SU-DHL-6 (cell line): Measurements from ENCODE around the gene BAIAP2L1.

Experiments
- H2AFZ ChIP-seq: fragments of 200-600 bp; sonication (generic); 2 replicates; pipeline ENCODE4 v1.6.1; 2014; ENCODE audit warnings: low read depth, mild to moderate bottlenecking, moderate library complexity, mixed read lengths, antibody characterized with exemption, low read length; ENCODE audit not compliant: severe bottlenecking
- H3F3A ChIP-seq: fragments of 200-600 bp; shearing (Covaris generic); 2 replicates; pipeline ENCODE4 v1.6.0; 2016; ENCODE audit warnings: antibody characterized with exemption, mild to moderate bottlenecking; ENCODE audit not compliant: insufficient read depth
- H3K27ac ChIP-seq: fragments of 200-600 bp; sonication (generic); 2 replicates; pipeline ENCODE4 v1.5.1; 2016; ENCODE audit warnings: low read depth, mild to moderate bottlenecking, low read length, moderate library complexity, mixed read lengths
- H3K27me3 ChIP-seq: fragments of 200-600 bp; sonication (generic), shearing (Covaris generic); 2 replicates; pipeline ENCODE4 v1.6.0; 2014; ENCODE audit warnings: mild to moderate bottlenecking, low read length
- H3K36me3 ChIP-seq: fragments of 200-600 bp; sonication (generic); 2 replicates; pipeline ENCODE4 v1.6.1; 2014; ENCODE audit warnings: mild to moderate bottlenecking, low read length, mixed read lengths
- H3K4me2 ChIP-seq: fragments of 300-600, 200-600 bp; shearing (Covaris generic), sonication (generic); 2 replicates; pipeline ENCODE4 v1.6.0; 2014; ENCODE audit warnings: low read length, low read depth, mild to moderate bottlenecking; ENCODE audit not compliant: poor library complexity, severe bottlenecking
- H3K4me3 ChIP-seq: fragments of 200-600 bp; sonication (generic); 2 replicates; pipeline ENCODE4 v1.5.1; 2014; ENCODE audit warnings: antibody characterized with exemption, low read length, mild to moderate bottlenecking, mixed read lengths; ENCODE audit not compliant: insufficient read depth, poor library complexity, severe bottlenecking
- H3K79me2 ChIP-seq: fragments of 200-600 bp; sonication (generic); 2 replicates; pipeline ENCODE4 v1.6.1; 2014; ENCODE audit warnings: mild to moderate bottlenecking, low read length, moderate library complexity; ENCODE audit not compliant: insufficient read depth
- H3K9ac ChIP-seq: fragments of 200-600 bp; sonication (generic); 2 replicates; pipeline ENCODE4 v1.7.0; 2014; ENCODE audit warnings: mild to moderate bottlenecking, low read length
- H3K9me2 ChIP-seq: fragments of 200-600 bp; sonication (generic); replicated peaks from 2 replicates; pipeline ENCODE4 v1.6.1; 2014; ENCODE audit warnings: low read length; ENCODE audit not compliant: insufficient read depth
- H3K9me3 ChIP-seq: fragments of 200-600 bp; sonication (generic); 2 replicates; pipeline ENCODE4 v1.6.1; 2014; ENCODE audit warnings: low read length, mixed read lengths; ENCODE audit not compliant: insufficient read depth
- H4K20me1 ChIP-seq: fragments of 200-600 bp; sonication (generic); 2 replicates; pipeline ENCODE4 v1.6.1; 2014; ENCODE audit warnings: low read depth, mild to moderate bottlenecking, antibody characterized with exemption, low read length, moderate library complexity, mixed read lengths
- CTCF ChIP-seq: fragments of 200-600 bp; sonication (generic); IDR thresholded peaks from one replicate; pipeline ENCODE4 v1.5.1; 2017; ENCODE audit warnings: antibody characterized with exemption, mild to moderate bottlenecking, low read length, moderate library complexity; ENCODE audit not compliant: insufficient read depth, poor library complexity, severe bottlenecking
- EZH2phosphoT487 ChIP-seq: fragments of 200-600 bp; sonication (generic), shearing (Covaris generic); conservative IDR thresholded peaks from 2 replicates; pipeline ENCODE4 v1.6.1; 2018; ENCODE audit warnings: mild to moderate bottlenecking, antibody characterized with exemption, low read length, moderate library complexity, mixed read lengths

BAIAP2L1 gene

GRCh38 chr7:98280296-98280695 is 120.6 kb downstream of the BAIAP2L1 start:
- peak overlapping the region; percentile 72 for H3K4me3 ChIP-seq
- no peaks in the 10 kb centered on the region for H3F3A ChIP-seq
- H3K4me2 ChIP-seq, result peak overlapping the region; percentile 80
- no peak overlapping the region for H3K27ac ChIP-seq
- no peaks in the 10 kb centered on the region for H3K79me2 ChIP-seq
- H3K9ac ChIP-seq, result peak overlapping the region; percentile 45; the same call in 1 of the 2 replicates
- H4K20me1 ChIP-seq, result no peaks in the 10 kb centered on the region
- no peak for TF ChIP-seq EZH2phosphoT487
- no peak for TF ChIP-seq CTCF
- no peaks in the 10 kb centered on the region for H3K9me3 ChIP-seq
- H3K27me3 ChIP-seq, result no peaks in the 10 kb centered on the region
- H3K9me2 ChIP-seq, result no peaks in the 10 kb centered on the region
- no peaks in the 10 kb centered on the region for H3K36me3 ChIP-seq
- H2AFZ ChIP-seq, result peak overlapping the region; percentile 86

DNA sequence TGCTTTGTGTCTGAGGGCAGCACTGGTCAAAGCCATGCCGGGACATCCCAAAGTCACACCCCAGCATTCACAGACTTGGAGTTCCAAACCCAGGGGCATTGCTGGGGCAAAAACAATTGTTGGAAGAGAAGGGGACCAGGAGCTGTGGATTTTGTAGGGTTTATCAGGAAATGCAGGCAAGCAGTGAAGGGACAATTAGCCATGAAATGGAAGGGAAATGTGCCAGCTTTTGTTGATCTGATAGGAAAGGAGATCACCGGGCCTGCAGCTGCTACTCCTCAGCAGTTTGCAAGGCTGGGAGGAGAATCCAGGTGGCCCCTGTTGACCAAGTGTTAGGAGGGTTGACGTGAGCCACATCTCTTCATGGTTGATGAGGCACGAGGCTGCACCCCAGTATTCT is 122.0 kb downstream of the BAIAP2L1 start:
- H3F3A ChIP-seq, result no peaks in the 10 kb centered on the region

DNA sequence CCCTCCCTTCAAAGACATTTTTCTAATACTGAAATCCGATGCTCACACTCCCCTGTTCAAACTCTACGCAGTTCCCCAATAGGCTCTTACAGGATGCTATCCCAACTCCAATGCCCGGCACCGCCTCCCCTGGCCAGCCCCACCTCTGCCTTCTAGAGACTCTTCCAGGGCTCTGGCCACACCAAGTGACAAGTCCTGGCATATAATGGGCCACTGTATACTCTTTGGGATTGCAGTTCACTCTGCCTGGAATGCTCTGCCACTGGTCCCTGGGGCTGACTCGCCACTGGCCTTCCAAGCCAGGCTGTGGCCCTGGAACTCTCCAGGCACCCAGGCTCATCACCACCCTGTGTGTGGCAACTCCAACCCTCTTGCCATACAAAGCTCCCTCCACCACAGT is 122.5 kb downstream of the BAIAP2L1 start:
- TF ChIP-seq EZH2phosphoT487, result no peak
- TF ChIP-seq CTCF, result no peak
- Histone ChIP-seq H3K9me3 (no peaks in the 10 kb centered on the region), H3K4me2 (no peak overlapping the region)

More for the DNA sequence above, 122.0 kb downstream of the BAIAP2L1 start:
- Histone ChIP-seq H3K4me3 (no peak overlapping the region), H3K9me2 (no peaks in the 10 kb centered on the region), H3K27me3 (no peaks in the 10 kb centered on the region), H3K79me2 (no peaks in the 10 kb centered on the region), H3K9me3 (no peaks in the 10 kb centered on the region), H3K27ac (no peak overlapping the region), H2AFZ (no peak overlapping the region), H4K20me1 (no peaks in the 10 kb centered on the region), H3K36me3 (no peaks in the 10 kb centered on the region), H3K9ac (no peak overlapping the region), H3K4me2 (no peak overlapping the region)
- TF ChIP-seq CTCF (no peak), EZH2phosphoT487 (no peak)

More for the DNA sequence above, 122.5 kb downstream of the BAIAP2L1 start:
- Histone ChIP-seq H3K27ac (no peak overlapping the region), H3K36me3 (no peaks in the 10 kb centered on the region), H3K79me2 (no peaks in the 10 kb centered on the region), H2AFZ (no peak overlapping the region), H3K9me2 (no peaks in the 10 kb centered on the region), H3F3A (no peaks in the 10 kb centered on the region), H4K20me1 (no peaks in the 10 kb centered on the region), H3K9ac (no peak overlapping the region), H3K27me3 (no peaks in the 10 kb centered on the region), H3K4me3 (no peak overlapping the region)
